GM21423 (cell line): Measurements from ENCODE around the gene C16orf95.

ENCODE experiments used
- ATAC-seq: cut with Tn5 transposase; IDR thresholded peaks from one replicate; pipeline ENCODE4 v1.9.1; 2021; ENCODE audit warnings: mild to moderate bottlenecking, moderate library complexity; ENCODE audit not compliant: unreplicated experiment

Gene C16orf95

GRCh38 chr16:87295661-87296531 is 21.3 kb downstream of the C16orf95 start:
- no peak for ATAC-seq

- no peak for ATAC-seq
These were observed 21.9 kb downstream of the C16orf95 start for GRCh38 chr16:87295259-87295658.

GRCh38 chr16:87293990-87294389 is 23.2 kb downstream of the C16orf95 start:
- ATAC-seq = no peak

GRCh38 chr16:87291944-87292343 is 25.2 kb downstream of the C16orf95 start:
- ATAC-seq = no peak

- no peak for ATAC-seq
These were observed 28.3 kb downstream of the C16orf95 start for GRCh38 chr16:87288753-87289362.

GRCh38 chr16:87286839-87287626 is 30.2 kb downstream of the C16orf95 start:
- ATAC-seq = no peak

GRCh38 chr16:87284183-87284582 is 33.0 kb downstream of the C16orf95 start:
- ATAC-seq = no peak

GRCh38 chr16:87279094-87279658 is 38.0 kb downstream of the C16orf95 start:
- ATAC-seq = no peak

- no peak for ATAC-seq
These were observed 38.8 kb downstream of the C16orf95 start for GRCh38 chr16:87278191-87279093.

GRCh38 chr16:87276924-87277323 is 40.3 kb downstream of the C16orf95 start:
- no peak for ATAC-seq

- ATAC-seq = no peak
These were observed 41.0 kb downstream of the C16orf95 start for GRCh38 chr16:87276091-87276701.

GRCh38 chr16:87274794-87275193 is 42.4 kb downstream of the C16orf95 start:
- no peak for ATAC-seq

- ATAC-seq = no peak
These were observed 43.6 kb downstream of the C16orf95 start for GRCh38 chr16:87273471-87274030.

GRCh38 chr16:87271256-87271655 is 45.9 kb downstream of the C16orf95 start:
- no peak for ATAC-seq

- no peak for ATAC-seq
These were observed 49.6 kb downstream of the C16orf95 start for GRCh38 chr16:87267566-87267965.

- no peak for ATAC-seq
These were observed 50.3 kb downstream of the C16orf95 start for GRCh38 chr16:87266846-87267245.

- no peak for ATAC-seq
These were observed 51.9 kb downstream of the C16orf95 start for GRCh38 chr16:87265261-87265660.

- ATAC-seq = no peak
These were observed 52.6 kb downstream of the C16orf95 start for GRCh38 chr16:87264634-87265033.

- ATAC-seq = no peak
These were observed 53.7 kb downstream of the C16orf95 start for GRCh38 chr16:87263418-87264052.
